Liver (tissue), 3 donors: ENCODE data around the gene CFAP74.

Experiments
- ATF3 ChIP-seq: IDR thresholded peaks from 2 replicates; pipeline ENCODE4 v1.6.1; 2016; ENCODE audit warnings: antibody characterized with exemption
- CTCF ChIP-seq: fragments of 150-350 bp; IDR thresholded peaks from 2 replicates; pipeline ENCODE4 v1.5.1; 2017; ENCODE audit warnings: improper control_type of control experiment, low read depth, low read length; ENCODE audit not compliant: missing input control
- GABPA ChIP-seq, 2 donors: IDR thresholded peaks in 1 of 2; conservative IDR thresholded peaks in 1 of 2; 2 replicates each; pipeline ENCODE4 v1.6.1; 2016; ENCODE audit warnings: antibody characterized with exemption in 2 of 2, mild to moderate bottlenecking in 1 of 2, moderate library complexity in 1 of 2
- JUND ChIP-seq, 2 donors: IDR thresholded peaks; 2 replicates each; pipeline ENCODE4 v1.6.1; 2016; ENCODE audit warnings: antibody characterized with exemption in 2 of 2
- MAX ChIP-seq: IDR thresholded peaks from 2 replicates; pipeline ENCODE4 v1.6.1; 2016; ENCODE audit warnings: antibody characterized with exemption
- RAD21 ChIP-seq, 2 donors: IDR thresholded peaks; 2 replicates each; pipeline ENCODE4 v1.6.1; 2016; ENCODE audit warnings: antibody characterized with exemption in 2 of 2, mild to moderate bottlenecking in 2 of 2
- REST ChIP-seq: IDR thresholded peaks from 2 replicates; pipeline ENCODE4 v1.6.1; 2016; ENCODE audit warnings: antibody characterized with exemption, mild to moderate bottlenecking
- TAF1 ChIP-seq: conservative IDR thresholded peaks from 2 replicates; pipeline ENCODE4 v1.6.1; 2016; ENCODE audit warnings: antibody characterized with exemption, mild to moderate bottlenecking
- YY1 ChIP-seq: IDR thresholded peaks from 2 replicates; pipeline ENCODE4 v1.6.1; 2016; ENCODE audit warnings: antibody characterized with exemption, mild to moderate bottlenecking
- ZBTB33 ChIP-seq: IDR thresholded peaks from 2 replicates; pipeline ENCODE4 v1.6.1; 2016; ENCODE audit warnings: antibody characterized with exemption
- donor health status: healthy.
- donor health status: healthy.

GRCh38 chr1:1928231-1929101 lies 75.1 kb downstream of the CFAP74 start:
- no peak for TF ChIP-seq CTCF
- TF ChIP-seq GABPA (IDR thresholded peaks at IDR 0.05 in 1 of 2, conservative IDR thresholded peaks at IDR 0.05 in 1 of 2) = no peak
- no peak for TF ChIP-seq JUND (IDR thresholded peaks at IDR 0.05)
- TF ChIP-seq ATF3 = no peak
- TF ChIP-seq TAF1 = no peak
- TF ChIP-seq YY1 = no peak
- no peak for TF ChIP-seq MAX
- no peak for TF ChIP-seq ZBTB33
- no peak for TF ChIP-seq REST
- no peak for TF ChIP-seq RAD21 (IDR thresholded peaks at IDR 0.05)
